GM10847 (cell line): ENCODE results near the gene ITPK1.

Experiments
- POLR2A ChIP-seq: IDR thresholded peaks from 2 replicates; pipeline ENCODE4 v1.6.1; 2011; ENCODE audit not compliant: insufficient read length; ENCODE audit errors: extremely low read depth

ITPK1 gene

DNA sequence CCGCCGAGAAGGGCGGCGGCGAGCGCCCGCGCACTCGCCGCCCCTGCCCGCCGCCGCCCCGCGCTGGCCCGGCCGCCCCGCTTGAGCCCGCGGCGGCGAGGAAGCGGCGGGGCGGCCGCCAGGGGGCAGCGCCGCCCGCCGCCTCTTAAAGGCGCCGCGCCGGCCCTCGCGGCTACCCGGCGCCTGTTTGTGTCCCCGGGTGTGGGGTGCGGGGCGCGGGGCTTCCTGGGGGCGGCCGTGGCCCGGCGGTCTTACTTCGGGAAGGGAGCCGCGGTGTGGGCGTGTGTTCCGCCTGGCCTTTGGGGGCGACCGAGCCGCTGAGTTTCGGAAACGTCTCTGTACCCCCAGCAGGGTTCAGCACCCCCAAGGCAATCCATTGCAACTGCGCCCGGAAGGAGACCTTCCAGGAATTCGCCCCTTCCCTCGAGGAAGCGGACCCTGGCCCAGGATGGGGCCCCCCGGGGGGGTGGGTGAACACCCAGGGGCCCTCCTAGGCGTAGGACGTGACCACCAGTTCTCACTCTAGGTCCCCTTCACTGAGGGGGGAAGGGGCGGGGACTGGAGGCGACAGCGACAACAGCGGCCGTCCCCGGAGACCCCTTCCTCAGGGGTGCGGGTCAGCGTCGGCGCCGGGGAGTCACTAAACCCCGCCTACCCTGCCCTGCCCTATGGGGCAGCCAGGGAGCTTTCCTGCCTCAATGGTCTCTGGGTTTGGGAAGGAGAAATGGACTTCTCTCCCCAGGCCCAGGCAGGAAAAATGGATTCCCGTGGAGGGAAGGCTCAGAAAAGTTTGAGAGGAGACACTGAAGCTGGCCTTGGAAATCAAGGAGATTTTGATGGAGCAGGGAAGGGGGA is at the start of gene ITPK1:
Gene ITPK1 (minus strand): TSS at position 105 of the 855 bp plus-strand sequence. CDS start 762 bp downstream, outside the sequence.
- TF ChIP-seq POLR2A = no peak

DNA sequence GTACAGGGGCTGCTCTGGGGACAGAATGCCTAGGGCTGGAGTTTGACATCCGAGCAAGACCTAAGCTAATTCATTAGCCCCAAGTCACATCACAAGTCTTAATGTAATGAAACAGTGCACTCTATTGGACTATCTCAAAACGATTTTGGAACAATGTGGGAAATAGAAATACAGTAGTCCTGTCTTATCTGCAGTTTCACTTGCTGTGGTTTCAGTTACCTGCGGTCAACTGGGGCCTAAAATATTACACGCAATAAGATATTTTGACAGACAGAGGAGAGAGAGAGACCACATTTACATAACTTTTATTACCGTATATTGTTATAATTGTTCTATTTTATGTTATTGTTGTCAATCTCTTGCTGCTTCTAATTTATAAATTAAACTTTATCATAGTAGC is 47.8 kb upstream of the ITPK1 start:
- TF ChIP-seq POLR2A = no peak

DNA sequence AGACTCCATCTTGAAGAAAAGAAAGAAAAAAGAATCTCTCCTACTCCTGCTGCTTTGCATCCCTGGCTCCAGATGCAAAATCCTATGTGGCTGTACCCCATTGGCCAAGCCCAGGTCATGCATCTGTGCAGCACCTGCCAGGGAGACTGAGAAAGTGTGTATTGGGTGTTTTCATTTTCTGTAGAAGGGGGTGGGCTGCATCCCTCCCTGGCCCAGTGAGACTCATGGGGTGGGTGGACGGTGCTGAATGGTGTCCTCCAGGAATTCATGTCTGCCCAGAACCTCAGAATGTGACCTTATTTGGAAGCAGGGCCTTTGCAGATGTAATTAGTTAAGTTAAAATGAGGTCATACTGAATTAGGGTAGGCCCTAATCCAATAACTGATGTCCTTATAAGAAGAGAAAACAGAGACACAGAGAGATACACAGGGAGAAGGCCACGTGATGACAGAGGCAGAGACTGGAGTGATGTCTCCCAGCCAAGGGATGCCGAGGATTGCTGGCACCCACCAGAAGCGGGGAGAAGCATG is 45.8 kb upstream of the ITPK1 start:
- no peak for TF ChIP-seq POLR2A

DNA sequence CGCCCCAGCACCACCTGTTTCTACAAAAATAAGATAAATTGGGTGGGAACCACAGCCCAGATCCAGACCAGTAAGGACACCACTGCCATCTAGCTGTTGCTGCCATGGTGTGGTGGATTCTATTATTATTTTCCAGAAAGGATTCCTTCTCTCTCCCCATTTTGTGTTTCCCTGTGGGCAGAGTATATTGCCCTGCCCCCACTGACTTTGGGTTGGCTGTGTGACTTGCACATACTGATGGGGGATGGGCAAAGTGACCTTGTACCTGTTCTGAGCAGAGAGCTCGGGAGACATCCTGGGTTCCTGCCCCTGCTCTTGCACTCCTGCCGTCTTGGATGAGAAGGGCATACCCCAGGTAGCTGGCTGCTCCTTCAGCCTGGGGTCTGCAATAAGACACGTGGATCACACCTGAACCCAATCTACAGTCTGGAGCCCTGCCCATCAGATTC is 44.7 kb upstream of the ITPK1 start:
- no peak for TF ChIP-seq POLR2A

DNA sequence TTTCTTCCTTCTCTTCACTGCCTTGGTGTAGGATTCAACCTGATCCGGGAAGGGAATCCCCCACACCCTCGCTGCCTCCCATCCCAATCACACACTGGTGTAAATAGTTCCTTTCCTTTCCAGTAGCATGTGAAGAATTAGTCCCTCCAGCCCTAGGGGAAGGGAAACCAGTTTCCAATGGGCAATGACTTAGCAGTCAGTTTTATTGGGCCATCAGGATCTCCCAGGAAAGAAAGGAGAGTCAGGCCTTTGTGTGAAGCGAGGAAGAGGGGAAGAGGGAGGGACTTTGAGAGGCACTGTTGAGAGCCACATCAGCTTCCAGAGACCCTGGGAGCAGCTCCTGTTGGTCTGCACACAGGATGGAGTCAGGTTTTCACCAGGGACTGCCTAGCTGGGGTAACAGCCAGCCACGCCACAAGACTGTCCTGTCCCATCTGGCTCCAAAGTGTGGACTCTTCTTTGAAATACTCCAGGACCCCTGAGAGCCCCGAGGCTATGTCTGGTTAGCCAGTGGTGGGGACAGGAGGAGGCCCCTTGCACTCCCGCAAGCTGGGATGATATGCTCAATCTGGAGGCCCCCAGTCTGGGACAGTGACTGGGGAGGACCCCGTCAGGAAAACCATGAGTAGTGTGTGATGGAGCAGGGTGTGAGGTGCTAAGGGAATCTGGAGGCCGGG is 41.1 kb upstream of the ITPK1 start:
- TF ChIP-seq POLR2A = no peak

DNA sequence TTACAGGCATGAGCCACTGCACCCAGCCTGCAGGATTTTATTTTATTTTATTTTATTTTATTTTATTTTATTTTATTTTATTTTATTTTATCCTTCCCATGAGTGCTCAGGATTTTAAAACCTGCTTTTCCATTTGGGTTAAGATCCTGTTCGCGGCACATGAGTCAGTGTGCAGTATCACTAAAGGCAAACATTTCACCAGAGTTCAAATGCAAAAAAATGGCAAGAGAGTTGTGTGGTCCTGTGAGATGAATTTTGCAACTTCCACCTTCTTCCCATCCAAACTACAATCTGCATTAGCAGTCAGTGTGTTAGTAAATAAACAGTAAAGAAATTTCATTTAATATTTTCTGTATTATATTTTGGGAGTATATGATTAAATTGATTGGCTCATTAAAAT is 39.9 kb upstream of the ITPK1 start:
- no peak for TF ChIP-seq POLR2A

DNA sequence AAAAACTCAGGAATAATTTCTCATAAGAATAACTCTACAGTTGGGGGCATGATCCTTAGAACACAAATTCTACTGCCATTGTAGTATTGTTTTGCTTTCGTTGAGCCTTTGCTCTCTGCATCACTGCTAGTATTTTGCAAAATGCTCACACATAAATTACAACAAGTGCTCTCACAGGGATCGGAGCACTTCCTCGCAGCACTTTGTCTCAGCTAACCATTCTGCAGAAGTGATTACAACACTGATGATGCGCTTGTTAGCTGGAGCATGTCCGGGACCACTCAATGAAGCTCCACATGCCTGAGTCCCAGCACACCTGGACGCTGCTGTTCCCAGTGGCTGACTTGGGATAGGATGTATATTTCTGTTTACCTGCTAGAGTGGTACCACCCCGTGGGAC is 37.4 kb upstream of the ITPK1 start:
- no peak for TF ChIP-seq POLR2A

DNA sequence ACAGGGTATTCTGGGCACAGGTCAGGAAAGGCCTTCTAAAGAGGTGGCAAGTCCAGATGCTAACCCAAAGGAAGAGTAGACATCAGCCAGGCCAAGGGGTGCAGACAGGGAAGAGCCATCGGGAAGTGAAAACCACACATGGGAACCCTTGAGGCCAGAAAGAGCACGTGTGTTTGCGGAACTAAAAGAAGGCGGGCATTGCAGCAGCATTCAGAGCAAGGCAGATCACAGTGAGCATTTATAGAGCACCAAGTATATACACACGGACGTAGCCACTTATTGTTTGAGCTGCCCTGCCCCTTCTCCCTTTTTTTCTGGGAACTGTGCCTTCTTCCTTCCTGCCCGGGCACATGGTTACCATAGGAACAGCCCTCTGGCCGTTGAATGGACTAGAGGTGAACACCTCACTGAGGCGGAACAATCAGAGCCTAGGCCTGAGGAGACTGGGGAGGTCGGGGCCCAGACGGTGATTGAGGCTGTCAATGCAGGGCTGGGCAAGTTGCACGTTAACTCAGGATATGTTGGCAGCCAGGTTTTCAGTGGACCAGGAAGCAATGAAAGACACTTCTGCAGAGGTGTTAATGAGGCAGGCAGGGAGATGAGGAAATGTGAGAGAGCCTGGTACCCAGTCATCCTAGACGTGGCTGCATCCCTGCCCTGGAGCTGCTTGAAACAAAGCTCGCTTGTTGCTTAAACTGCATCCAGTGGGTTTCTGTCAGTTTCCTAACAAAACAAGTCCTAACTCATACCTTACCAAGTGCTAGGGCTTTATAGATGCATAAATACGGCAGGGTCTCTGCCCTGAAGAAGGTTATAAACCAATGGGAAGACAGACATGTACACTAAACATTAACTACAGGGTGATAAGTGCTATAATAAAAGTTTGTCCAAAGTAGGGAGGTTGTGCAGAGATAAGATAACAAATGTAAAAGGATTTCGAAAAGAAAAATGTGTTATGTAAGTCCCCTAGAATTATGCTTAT is 34.8 kb upstream of the ITPK1 start:
- TF ChIP-seq POLR2A = no peak

DNA sequence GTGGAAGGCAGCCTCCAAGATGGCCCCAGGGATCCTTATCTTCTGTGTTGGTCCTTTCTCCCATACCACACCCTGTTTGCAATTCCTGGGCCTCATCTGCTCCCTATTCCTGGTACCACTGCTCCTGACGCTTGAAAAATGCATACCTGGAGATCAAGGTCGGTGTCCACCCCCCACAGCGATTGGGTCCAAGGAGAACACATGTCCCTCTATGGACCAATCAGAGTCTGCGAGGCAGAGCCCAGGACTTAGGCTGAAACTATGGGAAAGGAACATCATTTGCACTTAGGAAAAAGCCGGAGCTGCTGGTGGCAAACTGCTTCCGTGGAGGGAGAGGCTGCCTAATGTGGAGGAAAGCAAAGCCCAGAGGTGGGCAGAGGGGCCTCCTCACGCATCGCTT is 33.3 kb upstream of the ITPK1 start:
- TF ChIP-seq POLR2A = no peak

DNA sequence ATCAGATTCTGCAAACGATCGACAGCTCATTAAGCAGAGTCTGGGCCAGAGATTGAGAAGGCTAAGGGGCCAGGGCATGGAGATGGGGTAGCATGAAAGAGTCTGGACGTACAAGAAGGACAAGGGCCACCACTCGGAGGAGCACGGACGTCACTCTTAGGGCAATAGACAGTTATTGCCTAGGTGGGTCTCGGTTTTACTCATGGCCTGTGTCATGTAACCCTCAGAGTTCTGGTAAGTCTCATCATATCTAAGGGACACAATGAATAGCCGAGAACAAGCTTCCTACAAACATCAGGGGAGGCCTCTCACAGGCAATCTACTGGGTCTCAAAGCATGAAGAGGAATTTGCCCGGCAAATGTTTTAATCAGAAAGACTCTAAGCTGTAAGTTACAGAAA is 30.4 kb upstream of the ITPK1 start:
- TF ChIP-seq POLR2A = no peak

DNA sequence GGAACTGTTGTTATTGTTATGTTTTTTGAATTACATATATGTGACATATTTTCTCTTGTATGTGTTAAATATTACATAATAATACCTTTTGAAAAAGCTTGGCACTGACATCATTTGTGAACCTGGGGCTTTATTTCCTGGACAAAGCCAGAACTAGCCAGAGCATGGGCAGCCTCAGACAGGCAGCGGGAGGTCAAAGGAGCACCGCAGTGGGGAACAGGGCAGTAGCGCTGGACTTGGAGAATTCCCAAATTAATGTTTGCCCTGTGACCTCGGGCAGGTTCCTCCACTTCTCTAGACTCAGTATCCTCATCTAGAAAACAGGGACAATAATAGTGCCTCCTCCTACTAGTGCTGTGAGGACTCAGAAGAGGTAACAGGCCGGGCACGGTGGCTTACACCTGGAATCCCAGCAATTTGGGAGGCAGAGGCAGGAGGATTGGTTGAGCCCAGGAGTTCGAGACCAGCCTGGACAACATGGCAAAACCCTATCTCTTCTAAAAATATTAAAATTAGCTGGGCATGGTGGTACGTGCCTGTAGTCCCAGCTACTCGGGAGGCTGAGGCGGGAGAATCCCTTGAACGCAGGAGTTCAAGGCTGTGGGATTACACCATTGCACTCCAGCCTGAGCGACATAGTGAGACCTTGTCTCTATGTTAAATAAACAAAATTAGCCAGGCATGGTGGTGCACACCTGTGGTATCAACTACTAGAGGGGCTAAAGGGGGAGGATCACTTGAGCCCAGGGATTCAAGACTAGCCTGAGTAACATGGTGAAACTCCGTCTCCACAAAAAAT is 27.3 kb upstream of the ITPK1 start:
- TF ChIP-seq POLR2A = no peak

DNA sequence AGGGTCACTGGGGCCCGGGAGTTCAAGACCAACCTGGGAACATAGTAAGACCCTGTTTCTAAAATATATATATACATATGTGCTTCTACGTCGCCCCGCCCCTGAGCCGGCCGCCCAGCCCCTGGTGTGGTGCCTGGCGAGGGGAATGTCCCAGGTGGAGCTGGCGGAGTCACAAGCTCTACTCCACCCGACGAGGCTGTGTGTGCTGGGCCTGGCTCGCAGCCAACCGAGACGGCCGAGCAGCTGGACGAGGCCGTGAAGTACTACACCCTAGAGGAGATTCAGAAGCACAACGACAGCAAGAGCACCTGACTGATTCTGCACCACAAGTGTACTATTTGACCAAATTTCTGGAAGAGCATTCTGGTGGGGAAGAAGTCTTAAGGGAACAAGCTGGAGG is 22.1 kb upstream of the ITPK1 start:
- TF ChIP-seq POLR2A = no peak

DNA sequence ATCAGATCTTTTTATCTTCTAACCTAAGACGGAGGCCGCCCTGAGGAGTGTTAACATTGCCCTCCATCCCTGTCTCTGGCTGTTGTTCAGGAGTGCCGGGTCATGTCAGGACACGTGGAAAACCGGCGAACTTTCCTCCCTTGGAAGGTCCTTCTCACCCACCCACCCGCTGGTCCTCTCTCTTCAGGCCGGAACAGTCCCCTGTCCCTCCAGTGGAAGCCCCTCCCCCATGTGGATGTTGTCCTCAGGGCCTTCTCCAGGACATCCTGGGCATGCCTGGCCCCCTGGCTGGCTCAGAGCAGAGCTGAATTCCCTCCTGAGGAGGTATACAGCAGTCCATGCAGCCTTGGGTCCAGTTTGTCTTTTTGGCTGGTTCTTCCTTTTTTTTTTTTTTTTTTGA is 20.3 kb upstream of the ITPK1 start:
- no peak for TF ChIP-seq POLR2A

DNA sequence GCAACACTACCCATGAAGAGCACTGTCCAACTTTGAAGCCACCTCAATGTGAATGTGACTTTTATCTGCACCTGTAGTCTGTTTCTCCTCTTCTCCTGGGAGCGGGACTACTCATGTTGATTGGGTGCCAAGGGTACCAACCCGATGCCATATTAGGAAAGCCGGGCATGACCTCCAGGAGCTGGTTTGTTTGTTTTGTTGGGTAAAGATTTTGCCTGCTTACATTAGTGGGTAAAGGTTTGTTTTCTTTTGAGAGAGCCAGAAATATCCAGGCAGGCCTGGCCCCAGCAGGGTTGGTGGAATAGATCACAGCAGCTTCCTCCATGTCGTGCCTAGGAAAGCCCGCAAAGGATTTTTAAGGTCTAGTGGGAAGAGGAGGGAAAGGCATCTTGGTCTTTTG is 19.7 kb upstream of the ITPK1 start:
- no peak for TF ChIP-seq POLR2A

DNA sequence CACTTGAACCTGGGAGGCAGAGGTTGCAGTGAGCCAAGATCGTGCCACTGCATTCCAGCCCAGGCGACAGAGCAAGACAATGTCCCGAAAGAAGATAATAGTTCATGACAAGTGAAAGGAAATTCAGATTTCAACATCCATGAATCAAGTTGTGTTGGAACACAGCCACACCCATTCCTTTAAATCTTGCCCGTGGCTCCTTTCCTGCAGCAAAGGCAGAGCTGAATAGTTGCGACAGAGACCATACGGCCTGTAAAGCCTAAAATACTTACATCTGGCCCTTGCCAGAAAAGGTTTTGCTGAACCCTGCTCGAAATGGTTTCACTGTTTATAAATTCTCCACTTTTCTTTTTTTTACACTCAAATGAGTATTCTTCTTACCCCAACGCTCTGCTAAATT is 17.7 kb upstream of the ITPK1 start:
- no peak for TF ChIP-seq POLR2A
